NCI-H2081 (cell line): ENCODE data around the gene C1orf159.
"Not testable (repeated sequence)": the region's sequence is repeated elsewhere in the genome, so short reads cannot be mapped to it uniquely, and the experiment has no call there.

Source experiments
- DNase-seq, 2 experiments: peaks; one replicate each; lab custom pipeline; 2025; lab: John Stamatoyannopoulos, UW

The C1orf159 gene

GRCh38 chr1:1067284-1067859 lies 48.5 kb downstream of the C1orf159 start:
- DNase-seq = no peak

GRCh38 chr1:1066403-1067283 lies 49.2 kb downstream of the C1orf159 start:
- DNase-seq = no peak

- not testable (repeated sequence) for DNase-seq
Measured at GRCh38 chr1:1065940-1066304, 50.0 kb downstream of the C1orf159 start.

- DNase-seq = no peak
Measured at GRCh38 chr1:1065265-1065939, 50.5 kb downstream of the C1orf159 start.

- no peak for DNase-seq
Measured at GRCh38 chr1:1063945-1064831, 51.7 kb downstream of the C1orf159 start.

- DNase-seq = no peak
Measured at GRCh38 chr1:1063261-1063944, 52.5 kb downstream of the C1orf159 start.

- DNase-seq = no peak
Measured at GRCh38 chr1:1062348-1063163, 53.3 kb downstream of the C1orf159 start.

GRCh38 chr1:1061682-1062345 lies 54.1 kb downstream of the C1orf159 start:
- no peak for DNase-seq

GRCh38 chr1:1060281-1061000 lies 55.4 kb downstream of the C1orf159 start:
- DNase-seq = no peak

- DNase-seq = peak; percentile 60 to 77
Measured at GRCh38 chr1:1059494-1060280, 56.2 kb downstream of the C1orf159 start.

GRCh38 chr1:1058921-1059493 lies 56.9 kb downstream of the C1orf159 start:
- no peak for DNase-seq

- DNase-seq = no peak
Measured at GRCh38 chr1:1058088-1058905, 57.6 kb downstream of the C1orf159 start.

GRCh38 chr1:1057769-1058087 lies 58.2 kb downstream of the C1orf159 start:
- not testable (repeated sequence) for DNase-seq

- DNase-seq = no peak
Measured at GRCh38 chr1:1055841-1056736, 59.8 kb downstream of the C1orf159 start.

- no peak for DNase-seq
Measured at GRCh38 chr1:1054971-1055370, 60.9 kb downstream of the C1orf159 start.

- DNase-seq = no peak
Measured at GRCh38 chr1:1054099-1054700, 61.7 kb downstream of the C1orf159 start.
